ENCODE data around the gene MAPKAPK3.

DNA sequence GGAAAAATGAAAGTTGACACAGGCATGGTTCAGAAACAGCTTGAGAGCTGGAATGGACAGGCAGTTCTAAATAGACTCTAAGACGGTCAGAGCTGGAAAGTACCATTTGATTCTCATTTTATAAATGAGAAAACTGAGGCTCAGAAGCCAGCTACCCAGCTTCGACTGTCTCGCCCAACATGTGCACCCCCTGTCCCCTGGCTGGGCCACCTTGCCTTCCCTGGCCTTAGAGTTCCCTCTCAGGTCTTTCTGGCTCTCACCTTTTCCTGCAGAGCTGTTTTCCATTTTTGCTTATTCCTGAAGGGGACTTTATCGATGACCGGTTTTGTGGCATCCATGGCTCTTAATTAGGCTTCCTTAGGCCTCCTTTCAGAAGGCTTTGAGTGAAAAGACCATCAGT is 40.5 kb downstream of the MAPKAPK3 start:
- TF ChIP-seq, protein P1, sequence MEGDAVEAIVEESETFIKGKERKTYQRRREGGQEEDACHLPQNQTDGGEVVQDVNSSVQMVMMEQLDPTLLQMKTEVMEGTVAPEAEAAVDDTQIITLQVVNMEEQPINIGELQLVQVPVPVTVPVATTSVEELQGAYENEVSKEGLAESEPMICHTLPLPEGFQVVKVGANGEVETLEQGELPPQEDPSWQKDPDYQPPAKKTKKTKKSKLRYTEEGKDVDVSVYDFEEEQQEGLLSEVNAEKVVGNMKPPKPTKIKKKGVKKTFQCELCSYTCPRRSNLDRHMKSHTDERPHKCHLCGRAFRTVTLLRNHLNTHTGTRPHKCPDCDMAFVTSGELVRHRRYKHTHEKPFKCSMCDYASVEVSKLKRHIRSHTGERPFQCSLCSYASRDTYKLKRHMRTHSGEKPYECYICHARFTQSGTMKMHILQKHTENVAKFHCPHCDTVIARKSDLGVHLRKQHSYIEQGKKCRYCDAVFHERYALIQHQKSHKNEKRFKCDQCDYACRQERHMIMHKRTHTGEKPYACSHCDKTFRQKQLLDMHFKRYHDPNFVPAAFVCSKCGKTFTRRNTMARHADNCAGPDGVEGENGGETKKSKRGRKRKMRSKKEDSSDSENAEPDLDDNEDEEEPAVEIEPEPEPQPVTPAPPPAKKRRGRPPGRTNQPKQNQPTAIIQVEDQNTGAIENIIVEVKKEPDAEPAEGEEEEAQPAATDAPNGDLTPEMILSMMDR (conservative IDR thresholded peaks at IDR 0.05; ENCODE audit: low read depth, low read length) = no peak
- TF ChIP-seq FOS (IDR thresholded peaks at IDR 0.05; ENCODE audit: low read depth, low read length) (no peak), MAFK (IDR thresholded peaks at IDR 0.05; ENCODE audit: low read depth, low read length) (no peak), SMC3 (IDR thresholded peaks at IDR 0.05; ENCODE audit: low read depth, low read length) (no peak), RAD21 (IDR thresholded peaks at IDR 0.05; ENCODE audit: low read length) (no peak), POLR2A (IDR thresholded peaks at IDR 0.05; ENCODE audit: low read depth, low read length) (no peak)
- TF ChIP-seq, protein P2, sequence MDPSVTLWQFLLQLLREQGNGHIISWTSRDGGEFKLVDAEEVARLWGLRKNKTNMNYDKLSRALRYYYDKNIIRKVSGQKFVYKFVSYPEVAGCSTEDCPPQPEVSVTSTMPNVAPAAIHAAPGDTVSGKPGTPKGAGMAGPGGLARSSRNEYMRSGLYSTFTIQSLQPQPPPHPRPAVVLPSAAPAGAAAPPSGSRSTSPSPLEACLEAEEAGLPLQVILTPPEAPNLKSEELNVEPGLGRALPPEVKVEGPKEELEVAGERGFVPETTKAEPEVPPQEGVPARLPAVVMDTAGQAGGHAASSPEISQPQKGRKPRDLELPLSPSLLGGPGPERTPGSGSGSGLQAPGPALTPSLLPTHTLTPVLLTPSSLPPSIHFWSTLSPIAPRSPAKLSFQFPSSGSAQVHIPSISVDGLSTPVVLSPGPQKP (IDR thresholded peaks at IDR 0.05; ENCODE audit: borderline replicate concordance, low read depth, low read length) = no peak

All from IMR-90 (cell line).